HEK293 (cell line): ENCODE data around the gene CTSA.
A peak's percentile ranks its signal among the peaks of the same experiment; 100 is the strongest.

Source experiments
- GLI4 ChIP-seq: fragments of 450-650 bp; formaldehyde crosslinking; IDR thresholded peaks from 2 replicates; pipeline ENCODE4 v1.5.1; 2016; ENCODE audit warnings: missing biosample characterization, missing genetic modification characterization
- GLIS1 ChIP-seq: fragments of 450-650 bp; formaldehyde crosslinking; IDR thresholded peaks from 2 replicates; pipeline ENCODE4 v1.5.1; 2016; ENCODE audit warnings: missing biosample characterization, missing genetic modification characterization
- IKZF3 ChIP-seq: fragments of 450-650 bp; IDR thresholded peaks from 2 replicates; pipeline ENCODE4 v1.5.0; 2018; ENCODE audit warnings: missing biosample characterization, mild to moderate bottlenecking, missing genetic modification characterization, moderate library complexity
- KLF16 ChIP-seq: fragments of 450-650 bp; formaldehyde crosslinking; IDR thresholded peaks from 2 replicates; pipeline ENCODE4 v1.5.1; 2017; ENCODE audit warnings: missing biosample characterization, missing genetic modification characterization
- KLF7 ChIP-seq: fragments of 450-650 bp; formaldehyde crosslinking; IDR thresholded peaks from 2 replicates; pipeline ENCODE4 v1.5.1; 2016; ENCODE audit warnings: missing biosample characterization, missing genetic modification characterization, borderline replicate concordance
- KLF8 ChIP-seq: fragments of 450-650 bp; formaldehyde crosslinking; IDR thresholded peaks from 2 replicates; pipeline ENCODE4 v1.5.1; 2016; ENCODE audit warnings: missing biosample characterization, missing genetic modification characterization
- MEIS1 ChIP-seq: sonication (generic); formaldehyde crosslinking; IDR thresholded peaks from 2 replicates; pipeline ENCODE4 v1.8.1; 2022; ENCODE audit warnings: missing genetic modification reagents, mild to moderate bottlenecking, borderline replicate concordance
- SP7 ChIP-seq: fragments of 450-650 bp; formaldehyde crosslinking; IDR thresholded peaks from 2 replicates; pipeline ENCODE4 v1.5.1; 2016; ENCODE audit warnings: missing biosample characterization, missing genetic modification characterization
- WT1 ChIP-seq: fragments of 450-650 bp; formaldehyde crosslinking; IDR thresholded peaks from 2 replicates; pipeline ENCODE4 v1.5.1; 2016; ENCODE audit warnings: missing biosample characterization, missing genetic modification characterization
- ZBTB21 ChIP-seq: fragments of 450-650 bp; formaldehyde crosslinking; IDR thresholded peaks from 2 replicates; pipeline ENCODE4 v1.5.1; 2017; ENCODE audit warnings: missing biosample characterization, missing genetic modification characterization
- ZFHX2 ChIP-seq: fragments of 450-650 bp; formaldehyde crosslinking; conservative IDR thresholded peaks from 2 replicates; pipeline ENCODE4 v1.5.1; 2016; ENCODE audit warnings: missing biosample characterization, missing genetic modification characterization
- ZNF133 ChIP-seq: fragments of 450-650 bp; formaldehyde crosslinking; IDR thresholded peaks from 2 replicates; pipeline ENCODE4 v1.5.1; 2016; ENCODE audit warnings: missing biosample characterization, missing genetic modification characterization
- ZNF24 ChIP-seq: fragments of 450-650 bp; formaldehyde crosslinking; IDR thresholded peaks from 2 replicates; pipeline ENCODE4 v1.5.1; 2016; ENCODE audit warnings: missing biosample characterization, missing genetic modification characterization
- ZNF433 ChIP-seq: fragments of 450-650 bp; formaldehyde crosslinking; IDR thresholded peaks from 2 replicates; pipeline ENCODE4 v1.5.1; 2016; ENCODE audit warnings: missing biosample characterization, missing genetic modification characterization, low read depth
- ZNF473 ChIP-seq: fragments of 450-650 bp; formaldehyde crosslinking; IDR thresholded peaks from 2 replicates; pipeline ENCODE4 v1.5.1; 2017; ENCODE audit warnings: missing biosample characterization, missing genetic modification characterization
- ZNF501 ChIP-seq: fragments of 450-650 bp; formaldehyde crosslinking; IDR thresholded peaks from 2 replicates; pipeline ENCODE4 v1.5.1; 2016; ENCODE audit warnings: missing biosample characterization, missing genetic modification characterization
- ZNF555 ChIP-seq: fragments of 450-650 bp; formaldehyde crosslinking; conservative IDR thresholded peaks from 2 replicates; pipeline ENCODE4 v1.5.1; 2017; ENCODE audit warnings: missing biosample characterization, mild to moderate bottlenecking, missing genetic modification characterization, inconsistent platforms
- ZNF624 ChIP-seq: fragments of 450-650 bp; formaldehyde crosslinking; IDR thresholded peaks from 2 replicates; pipeline ENCODE4 v1.5.1; 2017; ENCODE audit warnings: missing biosample characterization, missing genetic modification characterization
- ZNF629 ChIP-seq: fragments of 450-650 bp; formaldehyde crosslinking; IDR thresholded peaks from 2 replicates; pipeline ENCODE4 v1.5.1; 2017; ENCODE audit warnings: missing biosample characterization, missing genetic modification characterization
- ZNF654 ChIP-seq: fragments of 450-650 bp; formaldehyde crosslinking; IDR thresholded peaks from 2 replicates; pipeline ENCODE4 v1.5.1; 2016; ENCODE audit warnings: low read depth, missing biosample characterization, missing genetic modification characterization
- ZNF658 ChIP-seq: fragments of 450-650 bp; formaldehyde crosslinking; IDR thresholded peaks from 2 replicates; pipeline ENCODE4; 2016; ENCODE audit warnings: missing biosample characterization, missing genetic modification characterization
- ZNF664 ChIP-seq: fragments of 450-650 bp; formaldehyde crosslinking; IDR thresholded peaks from 2 replicates; pipeline ENCODE4 v1.5.1; 2016; ENCODE audit warnings: missing biosample characterization, missing genetic modification characterization
- ZNF776 ChIP-seq: fragments of 450-650 bp; formaldehyde crosslinking; IDR thresholded peaks from 2 replicates; pipeline ENCODE4 v1.5.0; 2017; ENCODE audit warnings: missing biosample characterization, missing genetic modification characterization, borderline replicate concordance
- ZNF791 ChIP-seq: fragments of 450-650 bp; formaldehyde crosslinking; IDR thresholded peaks from 2 replicates; pipeline ENCODE4 v1.5.1; 2016; ENCODE audit warnings: missing biosample characterization, missing genetic modification characterization
- ZSCAN16 ChIP-seq: fragments of 450-650 bp; formaldehyde crosslinking; IDR thresholded peaks from 2 replicates; pipeline ENCODE4 v1.5.1; 2016; ENCODE audit warnings: missing biosample characterization, missing genetic modification characterization
- ZSCAN23 ChIP-seq: fragments of 450-650 bp; formaldehyde crosslinking; IDR thresholded peaks from 2 replicates; pipeline ENCODE4 v1.5.1; 2016; ENCODE audit warnings: missing biosample characterization, missing genetic modification characterization
- ZXDB ChIP-seq: fragments of 450-650 bp; formaldehyde crosslinking; IDR thresholded peaks from 2 replicates; pipeline ENCODE4 v1.5.1; 2016; ENCODE audit warnings: missing biosample characterization, missing genetic modification characterization
- TF ChIP-seq, protein P1 (sequence below): fragments of 450-650 bp; formaldehyde crosslinking; IDR thresholded peaks from 2 replicates; pipeline ENCODE4 v1.5.1; 2016; ENCODE audit warnings: missing biosample characterization, missing genetic modification characterization
- TF ChIP-seq, protein P2 (sequence below): fragments of 450-650 bp; formaldehyde crosslinking; IDR thresholded peaks from 2 replicates; pipeline ENCODE4 v1.5.1; 2016; ENCODE audit warnings: missing biosample characterization, missing genetic modification characterization, low read depth
- TF ChIP-seq, protein P3 (sequence below): fragments of 450-650 bp; formaldehyde crosslinking; IDR thresholded peaks from 2 replicates; pipeline ENCODE4 v1.5.1; 2016; ENCODE audit warnings: missing biosample characterization, missing genetic modification characterization
- TF ChIP-seq, protein P4 (sequence below): fragments of 450-650 bp; formaldehyde crosslinking; IDR thresholded peaks from 2 replicates; pipeline ENCODE4 v1.5.1; 2017; ENCODE audit warnings: missing biosample characterization, missing genetic modification characterization
- TF ChIP-seq, protein P5 (sequence below): sonication (generic); formaldehyde crosslinking; IDR thresholded peaks from 2 replicates; pipeline ENCODE4 v1.8.1; 2022; ENCODE audit warnings: mild to moderate bottlenecking, moderate library complexity, missing genetic modification reagents
- TF ChIP-seq, protein P6 (sequence below): IDR thresholded peaks from 2 replicates; pipeline ENCODE4 v1.6.1; 2011; ENCODE audit warnings: mild to moderate bottlenecking, low read depth, low read length, borderline replicate concordance

The CTSA gene

DNA sequence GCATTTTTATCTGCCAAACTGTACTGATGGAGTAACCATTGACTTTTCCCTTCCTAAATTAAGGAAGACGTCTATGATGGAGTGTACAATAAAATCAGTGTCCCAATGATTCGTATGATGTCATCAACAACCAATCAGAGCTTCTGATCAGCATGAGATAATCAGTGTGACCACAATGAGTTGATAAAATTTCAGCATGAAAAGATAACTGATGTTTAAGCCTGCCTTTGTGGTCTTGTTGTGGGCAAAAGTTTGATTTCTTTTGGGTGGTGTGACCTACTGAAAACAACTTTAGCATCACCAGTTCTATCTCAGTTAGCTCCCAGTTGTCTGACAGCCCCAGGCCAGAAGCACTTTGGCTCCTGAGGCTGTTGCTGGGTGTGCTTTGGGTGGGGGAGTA, 46.6 kb downstream of the CTSA start (continued):
- TF ChIP-seq ZNF664 (tag by site-specific recombination) (peak; percentile 59; the same call in 1 of the 2 replicates), ZNF658 (tag by site-specific recombination) (no peak), KLF16 (tag by site-specific recombination) (peak; percentile 75), GLI4 (tag by site-specific recombination) (no peak), ZNF555 (tag by site-specific recombination) (no peak), ZNF654 (tag by site-specific recombination) (no peak), IKZF3 (peak; percentile 39; the same call in 1 of the 2 replicates), ZNF776 (tag by site-specific recombination) (no peak), ZNF24 (tag by site-specific recombination) (no peak), ZNF629 (tag by site-specific recombination) (peak; percentile 93), ZXDB (tag by site-specific recombination) (peak; percentile 47), ZSCAN23 (no peak), ZNF624 (tag by site-specific recombination) (no peak), GLIS1 (tag by site-specific recombination) (no peak), ZNF501 (tag by site-specific recombination) (no peak), WT1 (tag by site-specific recombination) (no peak), ZNF433 (tag by site-specific recombination) (no peak), MEIS1 (CRISPR knock-in tag) (no peak), SP7 (tag by site-specific recombination) (0 out of 2 replicates have a peak, but pooled peaks have one; percentile 38), ZSCAN16 (no peak), ZNF133 (no peak), ZNF791 (tag by site-specific recombination) (no peak), ZBTB21 (0 out of 2 replicates have a peak, but pooled peaks have one; percentile 36), ZFHX2 (tag by site-specific recombination) (no peak), KLF8 (tag by site-specific recombination) (0 out of 2 replicates have a peak, but pooled peaks have one; percentile 55), KLF7 (tag by site-specific recombination) (no peak), ZNF473 (tag by site-specific recombination) (no peak)
- TF ChIP-seq, protein P1, sequence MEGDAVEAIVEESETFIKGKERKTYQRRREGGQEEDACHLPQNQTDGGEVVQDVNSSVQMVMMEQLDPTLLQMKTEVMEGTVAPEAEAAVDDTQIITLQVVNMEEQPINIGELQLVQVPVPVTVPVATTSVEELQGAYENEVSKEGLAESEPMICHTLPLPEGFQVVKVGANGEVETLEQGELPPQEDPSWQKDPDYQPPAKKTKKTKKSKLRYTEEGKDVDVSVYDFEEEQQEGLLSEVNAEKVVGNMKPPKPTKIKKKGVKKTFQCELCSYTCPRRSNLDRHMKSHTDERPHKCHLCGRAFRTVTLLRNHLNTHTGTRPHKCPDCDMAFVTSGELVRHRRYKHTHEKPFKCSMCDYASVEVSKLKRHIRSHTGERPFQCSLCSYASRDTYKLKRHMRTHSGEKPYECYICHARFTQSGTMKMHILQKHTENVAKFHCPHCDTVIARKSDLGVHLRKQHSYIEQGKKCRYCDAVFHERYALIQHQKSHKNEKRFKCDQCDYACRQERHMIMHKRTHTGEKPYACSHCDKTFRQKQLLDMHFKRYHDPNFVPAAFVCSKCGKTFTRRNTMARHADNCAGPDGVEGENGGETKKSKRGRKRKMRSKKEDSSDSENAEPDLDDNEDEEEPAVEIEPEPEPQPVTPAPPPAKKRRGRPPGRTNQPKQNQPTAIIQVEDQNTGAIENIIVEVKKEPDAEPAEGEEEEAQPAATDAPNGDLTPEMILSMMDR (tag by site-specific recombination) = no peak
- TF ChIP-seq, protein P2, sequence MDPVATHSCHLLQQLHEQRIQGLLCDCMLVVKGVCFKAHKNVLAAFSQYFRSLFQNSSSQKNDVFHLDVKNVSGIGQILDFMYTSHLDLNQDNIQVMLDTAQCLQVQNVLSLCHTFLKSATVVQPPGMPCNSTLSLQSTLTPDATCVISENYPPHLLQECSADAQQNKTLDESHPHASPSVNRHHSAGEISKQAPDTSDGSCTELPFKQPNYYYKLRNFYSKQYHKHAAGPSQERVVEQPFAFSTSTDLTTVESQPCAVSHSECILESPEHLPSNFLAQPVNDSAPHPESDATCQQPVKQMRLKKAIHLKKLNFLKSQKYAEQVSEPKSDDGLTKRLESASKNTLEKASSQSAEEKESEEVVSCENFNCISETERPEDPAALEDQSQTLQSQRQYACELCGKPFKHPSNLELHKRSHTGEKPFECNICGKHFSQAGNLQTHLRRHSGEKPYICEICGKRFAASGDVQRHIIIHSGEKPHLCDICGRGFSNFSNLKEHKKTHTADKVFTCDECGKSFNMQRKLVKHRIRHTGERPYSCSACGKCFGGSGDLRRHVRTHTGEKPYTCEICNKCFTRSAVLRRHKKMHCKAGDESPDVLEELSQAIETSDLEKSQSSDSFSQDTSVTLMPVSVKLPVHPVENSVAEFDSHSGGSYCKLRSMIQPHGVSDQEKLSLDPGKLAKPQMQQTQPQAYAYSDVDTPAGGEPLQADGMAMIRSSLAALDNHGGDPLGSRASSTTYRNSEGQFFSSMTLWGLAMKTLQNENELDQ (tag by site-specific recombination) = no peak
- TF ChIP-seq, protein P3, sequence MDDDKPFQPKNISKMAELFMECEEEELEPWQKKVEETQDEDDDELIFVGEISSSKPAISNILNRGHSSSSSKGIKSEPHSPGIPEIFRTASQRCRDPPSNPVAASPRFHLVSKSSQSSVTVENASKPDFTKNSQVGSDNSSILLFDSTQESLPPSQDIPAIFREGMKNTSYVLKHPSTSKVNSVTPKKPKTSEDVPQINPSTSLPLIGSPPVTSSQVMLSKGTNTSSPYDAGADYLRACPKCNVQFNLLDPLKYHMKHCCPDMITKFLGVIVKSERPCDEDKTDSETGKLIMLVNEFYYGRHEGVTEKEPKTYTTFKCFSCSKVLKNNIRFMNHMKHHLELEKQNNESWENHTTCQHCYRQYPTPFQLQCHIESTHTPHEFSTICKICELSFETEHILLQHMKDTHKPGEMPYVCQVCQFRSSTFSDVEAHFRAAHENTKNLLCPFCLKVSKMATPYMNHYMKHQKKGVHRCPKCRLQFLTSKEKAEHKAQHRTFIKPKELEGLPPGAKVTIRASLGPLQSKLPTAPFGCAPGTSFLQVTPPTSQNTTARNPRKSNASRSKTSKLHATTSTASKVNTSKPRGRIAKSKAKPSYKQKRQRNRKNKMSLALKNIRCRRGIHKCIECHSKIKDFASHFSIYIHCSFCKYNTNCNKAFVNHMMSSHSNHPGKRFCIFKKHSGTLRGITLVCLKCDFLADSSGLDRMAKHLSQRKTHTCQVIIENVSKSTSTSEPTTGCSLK = no peak
- TF ChIP-seq, protein P4, sequence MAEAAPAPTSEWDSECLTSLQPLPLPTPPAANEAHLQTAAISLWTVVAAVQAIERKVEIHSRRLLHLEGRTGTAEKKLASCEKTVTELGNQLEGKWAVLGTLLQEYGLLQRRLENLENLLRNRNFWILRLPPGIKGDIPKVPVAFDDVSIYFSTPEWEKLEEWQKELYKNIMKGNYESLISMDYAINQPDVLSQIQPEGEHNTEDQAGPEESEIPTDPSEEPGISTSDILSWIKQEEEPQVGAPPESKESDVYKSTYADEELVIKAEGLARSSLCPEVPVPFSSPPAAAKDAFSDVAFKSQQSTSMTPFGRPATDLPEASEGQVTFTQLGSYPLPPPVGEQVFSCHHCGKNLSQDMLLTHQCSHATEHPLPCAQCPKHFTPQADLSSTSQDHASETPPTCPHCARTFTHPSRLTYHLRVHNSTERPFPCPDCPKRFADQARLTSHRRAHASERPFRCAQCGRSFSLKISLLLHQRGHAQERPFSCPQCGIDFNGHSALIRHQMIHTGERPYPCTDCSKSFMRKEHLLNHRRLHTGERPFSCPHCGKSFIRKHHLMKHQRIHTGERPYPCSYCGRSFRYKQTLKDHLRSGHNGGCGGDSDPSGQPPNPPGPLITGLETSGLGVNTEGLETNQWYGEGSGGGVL (tag by site-specific recombination) = no peak
- TF ChIP-seq, protein P5, sequence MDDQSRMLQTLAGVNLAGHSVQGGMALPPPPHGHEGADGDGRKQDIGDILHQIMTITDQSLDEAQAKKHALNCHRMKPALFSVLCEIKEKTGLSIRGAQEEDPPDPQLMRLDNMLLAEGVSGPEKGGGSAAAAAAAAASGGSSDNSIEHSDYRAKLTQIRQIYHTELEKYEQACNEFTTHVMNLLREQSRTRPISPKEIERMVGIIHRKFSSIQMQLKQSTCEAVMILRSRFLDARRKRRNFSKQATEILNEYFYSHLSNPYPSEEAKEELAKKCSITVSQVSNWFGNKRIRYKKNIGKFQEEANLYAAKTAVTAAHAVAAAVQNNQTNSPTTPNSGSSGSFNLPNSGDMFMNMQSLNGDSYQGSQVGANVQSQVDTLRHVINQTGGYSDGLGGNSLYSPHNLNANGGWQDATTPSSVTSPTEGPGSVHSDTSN (CRISPR knock-in tag) = no peak
- TF ChIP-seq, protein P6, sequence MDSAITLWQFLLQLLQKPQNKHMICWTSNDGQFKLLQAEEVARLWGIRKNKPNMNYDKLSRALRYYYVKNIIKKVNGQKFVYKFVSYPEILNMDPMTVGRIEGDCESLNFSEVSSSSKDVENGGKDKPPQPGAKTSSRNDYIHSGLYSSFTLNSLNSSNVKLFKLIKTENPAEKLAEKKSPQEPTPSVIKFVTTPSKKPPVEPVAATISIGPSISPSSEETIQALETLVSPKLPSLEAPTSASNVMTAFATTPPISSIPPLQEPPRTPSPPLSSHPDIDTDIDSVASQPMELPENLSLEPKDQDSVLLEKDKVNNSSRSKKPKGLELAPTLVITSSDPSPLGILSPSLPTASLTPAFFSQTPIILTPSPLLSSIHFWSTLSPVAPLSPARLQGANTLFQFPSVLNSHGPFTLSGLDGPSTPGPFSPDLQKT = no peak
